ENCODE data around the gene GPRIN1. TPM values are rescaled to one million over a fixed set of nuclear protein-coding genes. Genes with fewer than 3 reads are reported as not detected.

Gene GPRIN1
- polyA plus RNA-seq, 1 of the 3 experiments (the other 2 are of a cell fraction) = 6.6 TPM

- TF ChIP-seq MEF2A (IDR thresholded peaks at IDR 0.05; ENCODE audit: borderline replicate concordance, low read depth) (no peak), TCF12 (IDR thresholded peaks at IDR 0.05) (no peak)
- H3F3A ChIP-seq (replicated peaks; ENCODE audit: insufficient read depth) = no peaks in the 10 kb centered on the region
- ChIA-PET CTCF (interaction anchor here (0.9 to 1.2 kb wide), 2 partner anchors 16 to 142 kb away, joined by 6 read pairs; no protein-coding TSS in a partner anchor), POLR2A (no interaction called here)
- no peak overlapping the region for H3K4me2 ChIP-seq
- no peak overlapping the region for H2AFZ ChIP-seq (ENCODE audit: low read depth)
- H3K27me3 ChIP-seq (ENCODE audit: insufficient read depth) = no peaks in the 10 kb centered on the region
- no peak overlapping the region for H3K4me3 ChIP-seq (ENCODE audit: low read depth in 2 of 2, low read length in 1 of 2)
- WGBS (ENCODE audit: low lambda C conversion rate) = 77% methylated on average over 29 of the region's 31 CpGs
- H3K79me2 ChIP-seq (ENCODE audit: insufficient read depth) = no peaks in the 10 kb centered on the region
- no peak overlapping the region for H3K27ac ChIP-seq (ENCODE audit: low read depth in 2 of 2, low read length in 1 of 2)
- no peaks in the 10 kb centered on the region for H3K36me3 ChIP-seq (replicated peaks in 1 of 2; ENCODE audit: control insufficient read depth in 1 of 2, insufficient read depth in 2 of 2, low read length in 1 of 2)
- no peak overlapping the region for H3K9ac ChIP-seq
- H3K9me3 ChIP-seq = no peaks in the 10 kb centered on the region
- H4K20me1 ChIP-seq (ENCODE audit: insufficient read depth) = no peaks in the 10 kb centered on the region
- DNase-seq = no peak
- no peaks in the 10 kb centered on the region for H3K4me1 ChIP-seq (ENCODE audit: control insufficient read depth in 1 of 2, insufficient read depth in 2 of 2, low read depth in 1 of 2, low read length in 1 of 2)
- H3K9me2 ChIP-seq = no peaks in the 10 kb centered on the region
Measured at GRCh38 chr5:176589039-176589769, 20.8 kb downstream of the GPRIN1 start.

- DNase-seq = no peak
- Histone ChIP-seq H3K27ac (ENCODE audit: low read depth in 2 of 2, low read length in 1 of 2) (no peak overlapping the region), H3K4me2 (no peak overlapping the region), H3K9ac (no peak overlapping the region), H3K9me3 (no peaks in the 10 kb centered on the region), H3K9me2 (no peaks in the 10 kb centered on the region), H3F3A (replicated peaks; ENCODE audit: insufficient read depth) (no peaks in the 10 kb centered on the region), H3K4me1 (ENCODE audit: control insufficient read depth in 1 of 2, insufficient read depth in 2 of 2, low read depth in 1 of 2, low read length in 1 of 2) (no peaks in the 10 kb centered on the region), H2AFZ (ENCODE audit: low read depth) (no peak overlapping the region), H3K4me3 (ENCODE audit: low read depth in 2 of 2, low read length in 1 of 2) (no peak overlapping the region), H3K27me3 (ENCODE audit: insufficient read depth) (no peaks in the 10 kb centered on the region), H3K79me2 (ENCODE audit: insufficient read depth) (no peaks in the 10 kb centered on the region), H3K36me3 (replicated peaks in 1 of 2; ENCODE audit: control insufficient read depth in 1 of 2, insufficient read depth in 2 of 2, low read length in 1 of 2) (no peaks in the 10 kb centered on the region), H4K20me1 (ENCODE audit: insufficient read depth) (no peaks in the 10 kb centered on the region)
- ChIA-PET CTCF (interaction anchor here (1.1 to 1.5 kb wide), 3 partner anchors 15 to 140 kb away, joined by 3 to 7 read pairs (median 3); partner anchors contain the start of gene FAF2), POLR2A (no interaction called here)
- TF ChIP-seq YY1 (IDR thresholded peaks at IDR 0.05; ENCODE audit: low read depth) = no peak
- no peak for TF ChIP-seq FOXM1 (IDR thresholded peaks at IDR 0.05; ENCODE audit: low read depth)
- TF ChIP-seq PBX3 (IDR thresholded peaks at IDR 0.05) = no peak
- no peak for TF ChIP-seq MXI1 (IDR thresholded peaks at IDR 0.05; ENCODE audit: low read depth, low read length)
- no peak for TF ChIP-seq MAX (IDR thresholded peaks at IDR 0.05; ENCODE audit: low read depth)
- no peak for TF ChIP-seq TEAD4 (IDR thresholded peaks at IDR 0.05; ENCODE audit: borderline replicate concordance, insufficient read depth)
- no peak for TF ChIP-seq JUND (IDR thresholded peaks at IDR 0.05)
- TF ChIP-seq NRF1 (IDR thresholded peaks at IDR 0.05; ENCODE audit: low read depth, low read length) = no peak
- TF ChIP-seq GATA2 (CRISPR knock-in tag; IDR thresholded peaks at IDR 0.05) = no peak
- no peak for TF ChIP-seq RXRA (IDR thresholded peaks at IDR 0.05; ENCODE audit: borderline replicate concordance, low read depth)
- no peak for TF ChIP-seq RFX5 (IDR thresholded peaks at IDR 0.05; ENCODE audit: low read length)
- TF ChIP-seq FOXJ3 (CRISPR knock-in tag; IDR thresholded peaks at IDR 0.05) = no peak
Measured at GRCh38 chr5:176588297-176588696, 21.7 kb downstream of the GPRIN1 start.
